CD4-positive, alpha-beta T cell (primary cell): ENCODE data around the gene FZR1. TPM values are rescaled to one million over a fixed set of nuclear protein-coding genes. Genes with fewer than 3 reads are reported as not detected.

Experiments
- ATAC-seq: fragments of 200-7000 bp; cut with Tn5 transposase; one replicate; pipeline ENCODE4 v1.10.0; 2022; ENCODE audit warnings: mild to moderate bottlenecking; ENCODE audit not compliant: poor library complexity
- CTCF ChIA-PET: fragments of 350-600 bp; sonication (Branson Sonifier 250); formaldehyde crosslinking; loops from one replicate; lab custom pipeline; 2021; ENCODE audit warnings: antibody characterized with exemption, inconsistent platforms; lab: Charles Lee
- POLR2A ChIA-PET: fragments of 350-600 bp; sonication (Branson Sonifier 250); formaldehyde crosslinking; loops from one replicate; lab custom pipeline; 2021; ENCODE audit warnings: antibody characterized with exemption, inconsistent platforms; lab: Charles Lee
- DNase-seq, 14 experiments: peaks; one replicate each; pipeline ENCODE4 v3.0.0-alpha.2; 2013 to 2020; ENCODE audit warnings: mixed read lengths in 2 of 14
- H3K27ac ChIP-seq, 2 donors: one replicate each; pipeline versions ENCODE4 v1.5.1 to v1.7.0; 2013; ENCODE audit warnings: low read length in 2 of 2, low read depth in 1 of 2, mild to moderate bottlenecking in 1 of 2
- H3K27me3 ChIP-seq, 2 experiments: 1 replicate in 1 of 2; 2 replicates in 1 of 2; pipeline versions ENCODE4 v1.6.1 to v1.7.0; 2013; ENCODE audit warnings: low read length in 2 of 2, control low read depth in 1 of 2, mild to moderate bottlenecking in 1 of 2, moderate library complexity in 1 of 2; ENCODE audit not compliant: insufficient read depth in 2 of 2, control insufficient read depth in 1 of 2
- H3K36me3 ChIP-seq: one replicate; pipeline ENCODE4 v1.6.1; 2013; ENCODE audit warnings: low read length, control low read depth; ENCODE audit not compliant: insufficient read depth
- H3K4me1 ChIP-seq: one replicate; pipeline ENCODE4 v1.6.1; 2013; ENCODE audit warnings: low read length, control low read depth; ENCODE audit not compliant: insufficient read depth
- H3K4me3 ChIP-seq: one replicate; pipeline ENCODE4 v1.5.1; 2013; ENCODE audit warnings: mild to moderate bottlenecking, low read length, moderate library complexity
- H3K9me3 ChIP-seq, 2 experiments: 1 replicate in 1 of 2; 2 replicates in 1 of 2; pipeline versions ENCODE4 v1.6.1 to v1.7.0; 2013; ENCODE audit warnings: low read length in 2 of 2, mild to moderate bottlenecking in 2 of 2, control low read depth in 1 of 2, moderate library complexity in 1 of 2; ENCODE audit not compliant: control insufficient read depth in 1 of 2, insufficient read depth in 1 of 2
- H3K27ac Mint-ChIP-seq: one replicate; pipeline ENCODE4 v1.8.0; 2020; ENCODE audit warnings: mixed read lengths
- H3K27me3 Mint-ChIP-seq: one replicate; pipeline ENCODE4 v1.8.0; 2021; ENCODE audit warnings: mixed read lengths
- H3K36me3 Mint-ChIP-seq: one replicate; pipeline ENCODE4 v1.8.0; 2021; ENCODE audit warnings: low read depth, mixed read lengths
- H3K4me1 Mint-ChIP-seq: one replicate; pipeline ENCODE4 v1.8.0; 2021; ENCODE audit warnings: low read depth, mixed read lengths
- H3K4me3 Mint-ChIP-seq: one replicate; pipeline ENCODE4 v1.8.0; 2020; ENCODE audit warnings: mild to moderate bottlenecking, mixed read lengths
- H3K9me3 Mint-ChIP-seq: one replicate; pipeline ENCODE4 v1.8.0; 2020; ENCODE audit warnings: mixed read lengths
- CTCF ChIP-seq: fragments of 200-600 bp; IDR thresholded peaks from one replicate; pipeline ENCODE4 v1.8.0; 2022; ENCODE audit warnings: antibody characterized with exemption, mild to moderate bottlenecking
- intact Hi-C, 2 experiments: fragments of 100-400 bp; cut with DNase I in 1 of 2; cut with micrococcal nuclease in 1 of 2; formaldehyde crosslinking; loops; one replicate each; pipeline versions ENCODE4 v1.15.1 to v1.9.0; 2023 to 2025; cut with DNase I, micrococcal nuclease
- total RNA-seq, 174 experiments: library from RNA in 2 of 174; stranded (reverse) in 2 of 174; gene quantifications; one replicate each; pipeline ENCODE4 v1.2.3 and lab custom pipeline; 2021 to 2026

FZR1 gene
- total RNA-seq, 2 experiments from 2014 or later: 109 to 116 TPM

- no peaks in the 10 kb centered on the region for H3K27me3 ChIP-seq
- H3K36me3 Mint-ChIP-seq: peaks cover 44% of the 10 kb centered on the region
- H3K36me3 ChIP-seq: peaks cover 34% of the 10 kb centered on the region
- H3K27ac ChIP-seq: no peak overlapping the region
- peak overlapping the region; percentile 76 for H3K27ac Mint-ChIP-seq
- intact Hi-C loops: loop anchor here (5.0 to 10.0 kb wide), 4 partner anchors 38 to 454 kb away; partner anchors contain the start of genes HMG20B (in 1 of the 2) and TLE5 (in 1 of the 2)
- CTCF ChIA-PET: no interaction called here
- H3K4me3 ChIP-seq: no peak overlapping the region
- TF ChIP-seq CTCF: no peak
- H3K9me3 ChIP-seq: no peaks in the 10 kb centered on the region
- H3K4me1 Mint-ChIP-seq: peaks cover 50% of the 10 kb centered on the region
- ATAC-seq (no peak), DNase-seq (no peak)
- POLR2A ChIA-PET: no interaction called here
- H3K27me3 Mint-ChIP-seq: no peaks in the 10 kb centered on the region
- H3K9me3 Mint-ChIP-seq: no peaks in the 10 kb centered on the region
- peaks cover 71% of the 10 kb centered on the region for H3K4me1 ChIP-seq
- peak overlapping the region; percentile 84 for H3K4me3 Mint-ChIP-seq
These were observed 2.8 kb downstream of the FZR1 start for GRCh38 chr19:3508771-3509535.

GRCh38 chr19:3509566-3509989, 3.5 kb downstream of the FZR1 start:
- Histone ChIP-seq H3K36me3 (peaks cover 36% of the 10 kb centered on the region), H3K4me1 (peaks cover 77% of the 10 kb centered on the region), H3K9me3 (no peaks in the 10 kb centered on the region), H3K27ac (no peak overlapping the region), H3K27me3 (no peaks in the 10 kb centered on the region), H3K4me3 (no peak overlapping the region)
- CTCF ChIA-PET: no interaction called here
- peaks cover 44% of the 10 kb centered on the region for H3K36me3 Mint-ChIP-seq
- no peak for DNase-seq
- H3K27ac Mint-ChIP-seq: peak overlapping the region; percentile 55
- H3K27me3 Mint-ChIP-seq: no peaks in the 10 kb centered on the region
- H3K4me3 Mint-ChIP-seq: peak overlapping the region; percentile 84
- no peak for ATAC-seq
- H3K4me1 Mint-ChIP-seq: peaks cover 55% of the 10 kb centered on the region
- POLR2A ChIA-PET: no interaction called here
- no peak for TF ChIP-seq CTCF
- intact Hi-C loops: loop anchor here (5.0 to 10.0 kb wide), 4 partner anchors 38 to 455 kb away; partner anchors contain the start of genes HMG20B (in 1 of the 2) and TLE5 (in 1 of the 2)
- H3K9me3 Mint-ChIP-seq: no peaks in the 10 kb centered on the region

- Mint-ChIP-seq H3K9me3 (no peaks in the 10 kb centered on the region), H3K4me1 (peaks cover 54% of the 10 kb centered on the region), H3K36me3 (peaks cover 42% of the 10 kb centered on the region), H3K27ac (no peak overlapping the region), H3K4me3 (peak overlapping the region; percentile 11), H3K27me3 (no peaks in the 10 kb centered on the region)
- intact Hi-C loops: no loop called here
- H3K27me3 ChIP-seq: no peaks in the 10 kb centered on the region
- H3K4me1 ChIP-seq: peaks cover 72% of the 10 kb centered on the region
- TF ChIP-seq CTCF: no peak
- H3K4me3 ChIP-seq: no peak overlapping the region
- ChIA-PET CTCF (no interaction called here), POLR2A (no interaction called here)
- DNase-seq (no peak), ATAC-seq (no peak)
- no peaks in the 10 kb centered on the region for H3K9me3 ChIP-seq
- H3K36me3 ChIP-seq: peaks cover 36% of the 10 kb centered on the region
- no peak overlapping the region for H3K27ac ChIP-seq
These were observed 4.6 kb downstream of the FZR1 start for GRCh38 chr19:3510727-3511126.
